AG09309 (cell line): ENCODE results near the gene PET100.

Experiments used
- DNase-seq: peaks from one replicate; pipeline ENCODE4 v3.0.0-alpha.2; 2010; ENCODE audit warnings: low read depth
- H3K4me3 ChIP-seq: 2 replicates; pipeline ENCODE4 v1.5.1; 2011; ENCODE audit warnings: mild to moderate bottlenecking, low read depth, low read length, moderate library complexity; ENCODE audit not compliant: control insufficient read depth
- TF ChIP-seq, protein P1 (sequence below): IDR thresholded peaks from 2 replicates; pipeline ENCODE4 v1.5.1; 2011; ENCODE audit warnings: mild to moderate bottlenecking, low read depth, low read length, inconsistent platforms; ENCODE audit not compliant: insufficient read depth, control insufficient read depth; ENCODE audit errors: missing control alignments

Gene PET100

GRCh38 chr19:7635670-7636069 is 6.1 kb downstream of the PET100 start:
- TF ChIP-seq, protein P1, sequence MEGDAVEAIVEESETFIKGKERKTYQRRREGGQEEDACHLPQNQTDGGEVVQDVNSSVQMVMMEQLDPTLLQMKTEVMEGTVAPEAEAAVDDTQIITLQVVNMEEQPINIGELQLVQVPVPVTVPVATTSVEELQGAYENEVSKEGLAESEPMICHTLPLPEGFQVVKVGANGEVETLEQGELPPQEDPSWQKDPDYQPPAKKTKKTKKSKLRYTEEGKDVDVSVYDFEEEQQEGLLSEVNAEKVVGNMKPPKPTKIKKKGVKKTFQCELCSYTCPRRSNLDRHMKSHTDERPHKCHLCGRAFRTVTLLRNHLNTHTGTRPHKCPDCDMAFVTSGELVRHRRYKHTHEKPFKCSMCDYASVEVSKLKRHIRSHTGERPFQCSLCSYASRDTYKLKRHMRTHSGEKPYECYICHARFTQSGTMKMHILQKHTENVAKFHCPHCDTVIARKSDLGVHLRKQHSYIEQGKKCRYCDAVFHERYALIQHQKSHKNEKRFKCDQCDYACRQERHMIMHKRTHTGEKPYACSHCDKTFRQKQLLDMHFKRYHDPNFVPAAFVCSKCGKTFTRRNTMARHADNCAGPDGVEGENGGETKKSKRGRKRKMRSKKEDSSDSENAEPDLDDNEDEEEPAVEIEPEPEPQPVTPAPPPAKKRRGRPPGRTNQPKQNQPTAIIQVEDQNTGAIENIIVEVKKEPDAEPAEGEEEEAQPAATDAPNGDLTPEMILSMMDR, result no peak
- no peak for DNase-seq
- H3K4me3 ChIP-seq, result no peak overlapping the region

GRCh38 chr19:7636317-7636690 is 6.7 kb downstream of the PET100 start:
- no peak overlapping the region for H3K4me3 ChIP-seq
- DNase-seq, result no peak
- TF ChIP-seq, protein P1, result no peak

GRCh38 chr19:7636691-7637373 is 7.2 kb downstream of the PET100 start, which contains the start of gene STXBP2:
Gene STXBP2, plus strand, starts transcription at chr19:7637110. Its CDS starts 40 bp downstream, at chr19:7637150.
- TF ChIP-seq, protein P1, result no peak
- H3K4me3 ChIP-seq, result peak within 1 kb of the TSS; percentile 4
- DNase-seq, result no peak

- DNase-seq, result no peak
- TF ChIP-seq, protein P1, result no peak
- H3K4me3 ChIP-seq, result peak overlapping the region; percentile 4
Measured at GRCh38 chr19:7637374-7638256, 8.0 kb downstream of the PET100 start.

GRCh38 chr19:7638802-7639465 is 9.3 kb downstream of the PET100 start:
- no peak for DNase-seq
- TF ChIP-seq, protein P1, result no peak
- H3K4me3 ChIP-seq, result no peak overlapping the region

DNA sequence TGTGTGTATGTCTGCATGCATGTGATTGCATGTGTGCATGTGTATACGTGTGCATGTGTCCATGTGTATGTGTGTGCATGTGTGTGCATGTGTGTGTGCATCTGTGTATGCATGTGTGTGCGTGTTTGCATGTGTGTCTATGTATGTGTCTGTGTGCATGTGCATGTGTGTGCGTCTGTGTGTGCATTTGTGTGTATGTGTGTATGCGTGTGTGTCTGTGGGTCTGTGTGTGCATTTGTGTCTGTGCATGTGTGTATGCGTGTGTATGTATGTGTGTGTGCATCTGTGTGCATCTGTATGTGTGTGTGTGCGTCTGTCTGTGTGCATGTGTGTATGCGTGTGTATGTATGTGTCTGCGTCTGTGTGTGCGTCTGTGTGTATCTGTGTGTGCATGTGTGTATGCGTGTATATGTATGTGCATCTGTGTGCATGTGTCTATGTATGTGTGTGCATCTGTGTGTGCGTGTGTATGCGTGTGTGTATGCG is 10.3 kb downstream of the PET100 start:
- no peak overlapping the region for H3K4me3 ChIP-seq
- TF ChIP-seq, protein P1, result no peak
- DNase-seq, result no peak
